ENCODE data around the gene KRTAP4-1. TPM values are rescaled to one million over a fixed set of nuclear protein-coding genes. Genes with fewer than 3 reads are reported as not detected.
"Not testable (repeated sequence)": the region's sequence is repeated elsewhere in the genome, so short reads cannot be mapped to it uniquely, and the experiment has no call there.

KRTAP4-1 gene
- total RNA-seq, 4 donors from 2014 or later: 4.2 to 51.7 (median 16.7) TPM; not detected in 1

DNA sequence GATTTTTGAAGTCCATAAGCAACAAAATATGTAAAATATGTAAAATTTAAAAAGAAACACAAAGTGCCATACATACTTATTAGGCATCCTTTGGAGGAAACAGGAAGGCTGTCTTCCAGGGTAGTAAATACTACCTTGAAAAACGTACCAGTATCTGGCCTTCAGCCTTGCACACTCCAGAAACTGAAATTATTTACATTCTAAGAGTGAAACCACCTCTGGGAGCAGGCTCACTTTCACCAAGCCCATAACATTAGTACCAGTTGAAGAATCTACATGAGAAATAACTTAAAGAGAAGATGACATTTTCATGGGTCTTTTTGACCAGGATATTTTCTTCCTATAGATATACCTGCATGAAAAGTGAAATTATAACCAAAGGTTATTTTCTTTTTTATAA is 11.4 kb upstream of the KRTAP4-1 start:
- no peak for TF ChIP-seq EP300 (IDR thresholded peaks at IDR 0.05)
- 57% methylated on average over 1 of the region's 1 CpG for WGBS
- Histone ChIP-seq H3K4me3 (no peak overlapping the region), H3K27me3 (no peaks in the 10 kb centered on the region), H3K36me3 (no peaks in the 10 kb centered on the region), H3K4me1 (no peaks in the 10 kb centered on the region), H3K27ac (no peak overlapping the region), H3K9me3 (no peaks in the 10 kb centered on the region)
- no peak for DNase-seq (ENCODE audit: low spot score in 2 of 2)

DNA sequence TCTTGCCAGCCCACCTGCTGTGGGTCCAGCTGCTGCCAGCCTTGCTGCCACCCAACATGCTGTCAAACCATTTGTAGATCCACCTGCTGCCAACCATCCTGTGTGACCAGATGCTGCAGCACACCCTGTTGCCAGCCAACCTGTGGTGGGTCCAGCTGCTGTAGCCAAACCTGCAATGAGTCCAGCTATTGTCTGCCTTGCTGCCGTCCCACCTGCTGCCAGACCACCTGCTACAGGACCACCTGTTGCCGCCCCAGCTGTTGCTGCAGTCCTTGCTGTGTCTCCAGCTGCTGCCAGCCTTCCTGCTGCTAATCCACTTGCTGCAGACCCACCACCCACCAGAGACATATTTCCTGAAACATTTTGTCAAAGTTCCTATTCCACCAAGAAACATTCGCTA is 5.6 kb upstream of the KRTAP4-1 start:
- no peak for TF ChIP-seq EP300 (IDR thresholded peaks at IDR 0.05)
- no peak for TF ChIP-seq POLR2AphosphoS5 (IDR thresholded peaks at IDR 0.05)
- TF ChIP-seq, protein P1, sequence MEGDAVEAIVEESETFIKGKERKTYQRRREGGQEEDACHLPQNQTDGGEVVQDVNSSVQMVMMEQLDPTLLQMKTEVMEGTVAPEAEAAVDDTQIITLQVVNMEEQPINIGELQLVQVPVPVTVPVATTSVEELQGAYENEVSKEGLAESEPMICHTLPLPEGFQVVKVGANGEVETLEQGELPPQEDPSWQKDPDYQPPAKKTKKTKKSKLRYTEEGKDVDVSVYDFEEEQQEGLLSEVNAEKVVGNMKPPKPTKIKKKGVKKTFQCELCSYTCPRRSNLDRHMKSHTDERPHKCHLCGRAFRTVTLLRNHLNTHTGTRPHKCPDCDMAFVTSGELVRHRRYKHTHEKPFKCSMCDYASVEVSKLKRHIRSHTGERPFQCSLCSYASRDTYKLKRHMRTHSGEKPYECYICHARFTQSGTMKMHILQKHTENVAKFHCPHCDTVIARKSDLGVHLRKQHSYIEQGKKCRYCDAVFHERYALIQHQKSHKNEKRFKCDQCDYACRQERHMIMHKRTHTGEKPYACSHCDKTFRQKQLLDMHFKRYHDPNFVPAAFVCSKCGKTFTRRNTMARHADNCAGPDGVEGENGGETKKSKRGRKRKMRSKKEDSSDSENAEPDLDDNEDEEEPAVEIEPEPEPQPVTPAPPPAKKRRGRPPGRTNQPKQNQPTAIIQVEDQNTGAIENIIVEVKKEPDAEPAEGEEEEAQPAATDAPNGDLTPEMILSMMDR (IDR thresholded peaks at IDR 0.05): no peak
- TF ChIP-seq POLR2A (IDR thresholded peaks at IDR 0.05): no peak
- 92% methylated on average over 2 of the region's 3 CpGs for WGBS
- no peak overlapping the region for H3K4me3 ChIP-seq
- no peak overlapping the region for H3K27ac ChIP-seq
- DNase-seq (ENCODE audit: low spot score in 2 of 2): no peak
- H3K36me3 ChIP-seq: no peaks in the 10 kb centered on the region
- no peaks in the 10 kb centered on the region for H3K9me3 ChIP-seq
- H3K4me1 ChIP-seq: no peaks in the 10 kb centered on the region
- H3K27me3 ChIP-seq: peaks cover 8% of the 10 kb centered on the region

DNA sequence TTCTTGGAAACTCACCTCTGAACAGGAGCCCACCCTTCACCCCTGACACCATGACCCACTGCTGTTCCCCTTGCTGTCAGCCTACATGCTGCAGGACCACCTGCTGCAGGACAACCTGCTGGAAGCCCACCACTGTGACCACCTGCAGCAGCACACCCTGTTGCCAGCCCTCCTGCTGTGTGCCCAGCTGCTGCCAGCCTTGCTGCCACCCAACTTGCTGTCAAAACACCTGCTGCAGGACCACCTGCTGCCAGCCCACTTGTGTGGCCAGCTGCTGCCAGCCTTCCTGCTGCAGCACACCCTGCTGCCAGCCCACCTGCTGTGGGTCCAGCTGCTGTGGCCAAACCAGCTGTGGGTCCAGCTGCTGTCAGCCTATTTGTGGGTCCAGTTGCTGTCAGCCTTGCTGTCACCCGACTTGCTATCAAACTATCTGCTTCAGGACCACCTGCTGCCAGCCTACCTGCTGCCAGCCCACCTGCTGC is 5.2 kb upstream of the KRTAP4-1 start, which contains the start of gene KRTAP9-1:
Gene KRTAP9-1, plus strand, starts transcription at position 51 of the 482 bp plus-strand sequence. Its CDS starts 0 bp downstream, at position 51.
- no CpG with 5 or more reads among the region's 1 CpG for WGBS
- not testable (repeated sequence) for H3K27me3 ChIP-seq; H3K36me3 ChIP-seq; H3K9me3 ChIP-seq; H3K4me1 ChIP-seq; DNase-seq (ENCODE audit: low spot score in 2 of 2); H3K4me3 ChIP-seq; H3K27ac ChIP-seq

DNA sequence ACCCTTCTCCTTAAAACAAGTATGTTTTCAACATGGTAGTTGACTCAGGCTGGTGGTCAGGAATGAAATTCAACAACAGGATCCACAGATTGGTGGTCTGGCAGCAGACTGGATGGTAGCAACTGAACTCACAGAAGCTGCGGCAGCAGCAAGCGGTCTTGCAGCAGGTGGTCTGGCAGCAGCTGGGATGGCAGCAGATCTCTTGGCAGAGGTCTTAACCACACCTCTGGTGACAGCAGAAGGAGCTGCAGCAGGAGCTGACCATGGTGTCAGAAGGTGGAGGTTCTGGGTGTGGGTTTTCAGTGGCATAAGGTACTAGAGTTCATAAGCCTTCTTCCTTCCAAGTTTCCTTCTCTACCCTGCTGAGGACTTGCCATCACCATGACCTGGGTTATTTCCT is 2.2 kb upstream of the KRTAP4-1 start:
- Histone ChIP-seq H3K27ac (no peak overlapping the region), H3K27me3 (peaks cover 8% of the 10 kb centered on the region), H3K36me3 (no peaks in the 10 kb centered on the region), H3K4me3 (no peak overlapping the region), H3K9me3 (no peaks in the 10 kb centered on the region), H3K4me1 (no peaks in the 10 kb centered on the region)
- WGBS: 89% methylated on average over 2 of the region's 2 CpGs
- DNase-seq (ENCODE audit: low spot score in 2 of 2): no peak
- no peak for TF ChIP-seq POLR2A (IDR thresholded peaks at IDR 0.05)
- no peak for TF ChIP-seq EP300 (IDR thresholded peaks at IDR 0.05)
- TF ChIP-seq, protein P1 (IDR thresholded peaks at IDR 0.05): no peak
- no peak for TF ChIP-seq POLR2AphosphoS5 (IDR thresholded peaks at IDR 0.05)

DNA sequence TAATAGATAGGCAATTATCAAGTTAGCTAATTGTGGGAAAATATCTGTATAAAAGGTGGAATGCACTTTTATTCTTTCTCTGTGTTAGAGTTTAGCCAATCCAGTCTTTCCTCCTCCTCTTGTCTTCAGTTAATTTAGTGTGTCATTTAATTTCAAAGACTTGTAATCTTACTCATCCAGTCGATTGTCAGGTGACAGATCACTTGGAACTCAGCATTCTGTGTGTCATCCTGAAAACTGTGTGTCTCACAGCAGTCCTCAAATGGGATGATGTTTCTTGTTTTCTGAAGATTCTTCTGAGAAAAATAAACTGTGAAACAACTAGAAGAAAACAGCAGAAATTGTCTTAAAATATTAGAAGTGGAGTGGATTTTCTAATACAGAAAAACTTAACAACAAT is 290 bp upstream of the KRTAP4-1 start:
- H3K27me3 ChIP-seq: peaks cover 3% of the 10 kb centered on the region
- no peaks in the 10 kb centered on the region for H3K4me1 ChIP-seq
- H3K36me3 ChIP-seq: no peaks in the 10 kb centered on the region
- H3K27ac ChIP-seq: no peak overlapping the region
- H3K4me3 ChIP-seq: no peak overlapping the region
- TF ChIP-seq EP300 (IDR thresholded peaks at IDR 0.05) (no peak), POLR2A (IDR thresholded peaks at IDR 0.05) (no peak)
- H3K9me3 ChIP-seq: no peaks in the 10 kb centered on the region
- DNase-seq (ENCODE audit: low spot score in 2 of 2): no peak
- 38% methylated on average over 1 of the region's 1 CpG for WGBS

DNA sequence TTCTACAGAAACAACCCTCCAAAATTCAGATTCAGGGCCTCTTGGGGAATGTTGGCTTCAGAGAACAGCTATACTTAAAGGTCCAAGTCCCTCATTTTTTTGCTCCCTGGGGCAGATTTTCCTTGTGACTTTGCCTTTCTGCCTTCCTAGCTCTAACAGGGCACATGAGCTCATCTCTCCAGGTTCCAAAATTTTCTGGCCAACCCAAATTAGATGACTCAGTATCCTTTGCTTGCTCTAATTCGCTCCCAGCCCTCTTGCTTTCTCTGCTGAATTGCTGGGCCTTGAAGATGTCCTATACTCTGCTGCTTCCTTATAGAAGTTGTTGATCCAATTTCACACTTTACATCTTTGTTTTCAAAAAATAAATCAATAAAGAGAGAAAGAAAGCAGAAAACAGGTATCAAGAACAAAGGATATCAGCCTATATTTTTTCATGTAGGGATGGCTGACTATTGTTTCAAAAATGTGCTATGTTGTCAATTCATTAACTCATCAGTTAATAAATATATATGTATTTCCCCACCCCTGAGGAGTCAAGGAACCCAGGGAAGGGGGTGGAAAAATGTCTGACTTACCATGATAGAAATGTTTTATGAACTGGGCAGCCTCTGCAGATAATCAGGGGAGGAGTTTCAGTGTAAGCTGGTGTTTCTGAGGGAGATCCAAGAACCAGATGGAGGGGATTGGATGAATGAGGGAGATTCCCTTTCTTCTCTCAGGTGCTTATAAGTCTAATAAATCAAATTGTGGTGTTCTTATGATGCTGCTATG is 5.7 kb downstream of the KRTAP4-1 start:
- no peaks in the 10 kb centered on the region for H3K36me3 ChIP-seq
- DNase-seq (ENCODE audit: low spot score in 2 of 2): no peak
- H3K9me3 ChIP-seq: no peaks in the 10 kb centered on the region
- WGBS: 24% methylated on average over 1 of the region's 1 CpG
- no peak overlapping the region for H3K4me3 ChIP-seq
- no peaks in the 10 kb centered on the region for H3K4me1 ChIP-seq
- no peak overlapping the region for H3K27ac ChIP-seq
- TF ChIP-seq EP300 (IDR thresholded peaks at IDR 0.05): no peak
- TF ChIP-seq POLR2A (IDR thresholded peaks at IDR 0.05): no peak
- no peak for TF ChIP-seq POLR2AphosphoS5 (IDR thresholded peaks at IDR 0.05)
- TF ChIP-seq, protein P1 (IDR thresholded peaks at IDR 0.05): no peak
- H3K27me3 ChIP-seq: no peaks in the 10 kb centered on the region
